K562 (cell line): Measurements from ENCODE around the gene KRTCAP2. TPM values are rescaled to one million over a fixed set of nuclear protein-coding genes. Genes with fewer than 3 reads are reported as not detected.

Experiments
- ATAC-seq: fragments of 200-7000 bp; cut with Tn5 transposase; 3 replicates; pipeline ENCODE4 v1.9.1; 2020; ENCODE audit warnings: moderate library complexity
- BruUV-seq: library from RNA; stranded (reverse); fragments of 400-500 nt; replicated peaks from 2 replicates; lab custom pipeline; 2021; lab: Mats Ljungman, UMichigan
- CTCF ChIA-PET: fragments of 300-600 bp; formaldehyde crosslinking; extraction: SDS; loops from one replicate; lab custom pipeline; 2021; ENCODE audit warnings: low intra/inter-chr PET ratio; lab: Yijun Ruan, JAX
- POLR2A ChIA-PET: fragments of 300-600, 350-650 bp; sonication (Branson Sonifier 250); formaldehyde crosslinking; extraction: SDS; loops from one replicate; lab custom pipeline; 2021; ENCODE audit warnings: antibody characterized with exemption, inconsistent platforms; lab: Yijun Ruan, JAX
- DNase-seq, 4 experiments: peaks; one replicate each; pipeline versions ENCODE4 v3.0.0 to v3.0.0-alpha.2; 2011 to 2018; ENCODE audit warnings: low spot score in 3 of 4, mixed read lengths in 3 of 4; ENCODE audit errors: extremely low read depth in 1 of 4
- FAIRE-seq: peaks from 2 replicates; lab custom pipeline; 2011; peaks lifted over from hg19 to GRCh38; lab: Jason Lieb, UNC
- H2AFZ ChIP-seq: 2 replicates; pipeline ENCODE4 v1.6.0; 2011; ENCODE audit warnings: low read depth, low read length, control low read depth, inconsistent platforms
- H3K27ac ChIP-seq: fragments of 200-600 bp; 3 replicates; pipeline ENCODE4 v1.8.0; 2011; ENCODE audit warnings: low read depth, mild to moderate bottlenecking, control low read depth, inconsistent platforms, low read length, moderate library complexity, mixed read lengths; ENCODE audit errors: extremely low read depth
- H3K27me3 ChIP-seq, 2 experiments: fragments of 300-600 bp in 1 of 2; 2 replicates in 1 of 2; 3 replicates in 1 of 2; pipeline versions ENCODE4 v1.6.0 to v1.8.0; 2011; ENCODE audit warnings: inconsistent platforms in 2 of 2, low read length in 2 of 2, mild to moderate bottlenecking in 1 of 2, mixed read lengths in 1 of 2, moderate library complexity in 1 of 2; ENCODE audit not compliant: control insufficient read depth in 2 of 2, insufficient read depth in 2 of 2
- H3K36me3 ChIP-seq: fragments of 300-600 bp; 3 replicates; pipeline ENCODE4 v1.8.0; 2011; ENCODE audit warnings: mild to moderate bottlenecking, low read length, inconsistent platforms; ENCODE audit not compliant: control insufficient read depth, insufficient read depth
- H3K4me1 ChIP-seq, 2 experiments: fragments of 200-600 bp in 1 of 2; replicated peaks in 1 of 2; 2 replicates in 1 of 2; 3 replicates in 1 of 2; pipeline versions ENCODE4 v1.5.1 to v1.8.0; 2011; ENCODE audit warnings: inconsistent platforms in 2 of 2, low read length in 2 of 2, mild to moderate bottlenecking in 1 of 2, mixed read lengths in 1 of 2, moderate library complexity in 1 of 2; ENCODE audit not compliant: control insufficient read depth in 2 of 2, insufficient read depth in 2 of 2
- H3K4me2 ChIP-seq: 2 replicates; pipeline ENCODE4 v1.6.1; 2011; ENCODE audit warnings: low read length, control low read depth, inconsistent platforms, mixed read lengths; ENCODE audit not compliant: insufficient read depth
- H3K4me3 ChIP-seq: fragments of 200-600 bp; sonication (generic), shearing (Covaris generic); 2 replicates; pipeline ENCODE4 v1.5.1; 2016; ENCODE audit warnings: control low read depth, inconsistent platforms
- H3K79me2 ChIP-seq: fragments of 200-600 bp; 3 replicates; pipeline ENCODE4 v1.8.0; 2011; ENCODE audit warnings: low read length, inconsistent platforms; ENCODE audit not compliant: control insufficient read depth, insufficient read depth
- H3K9ac ChIP-seq, 2 experiments: 2 replicates each; pipeline versions ENCODE4 v1.6.0 to v1.6.1; 2011; ENCODE audit warnings: low read depth in 2 of 2, low read length in 2 of 2, control low read depth in 1 of 2, inconsistent platforms in 1 of 2, mild to moderate bottlenecking in 1 of 2, mixed read lengths in 1 of 2; ENCODE audit not compliant: insufficient read depth in 1 of 2
- H3K9me1 ChIP-seq: one replicate; pipeline ENCODE4 v1.6.0; 2011; ENCODE audit warnings: inconsistent platforms, mild to moderate bottlenecking, low read length, moderate library complexity; ENCODE audit not compliant: control insufficient read depth, insufficient read depth
- H3K9me3 ChIP-seq: replicated peaks from 2 replicates; pipeline ENCODE4 v1.5.1; 2011; ENCODE audit warnings: low read depth, low read length, inconsistent platforms; ENCODE audit not compliant: control insufficient read depth, insufficient read depth
- H4K20me1 ChIP-seq: replicated peaks from 2 replicates; pipeline ENCODE4 v1.6.1; 2011; ENCODE audit warnings: low read length, inconsistent platforms, mixed read lengths; ENCODE audit not compliant: control insufficient read depth, insufficient read depth
- NCOA2 ChIP-seq, 2 experiments: fragments of 450-650 bp; IDR thresholded peaks; 2 replicates each; pipeline ENCODE4 v1.6.1; 2018; ENCODE audit warnings: mild to moderate bottlenecking in 2 of 2, moderate library complexity in 1 of 2; ENCODE audit not compliant: partially characterized antibody in 2 of 2
- RHOXF2B ChIP-seq: fragments of 250-450 bp; sonication (Bioruptor Pico); conservative IDR thresholded peaks from 2 replicates; pipeline ENCODE4 v1.5.1; 2021
- SRSF3 ChIP-seq: fragments of 200-400 bp; formaldehyde crosslinking; IDR thresholded peaks from 2 replicates; pipeline ENCODE4 v1.6.1; 2016; ENCODE audit warnings: mild to moderate bottlenecking, low read length, moderate library complexity; ENCODE audit not compliant: insufficient read depth
- TAF1 ChIP-seq: IDR thresholded peaks from 2 replicates; pipeline ENCODE4 v1.6.1; 2011; ENCODE audit warnings: mild to moderate bottlenecking, low read length, moderate library complexity; ENCODE audit not compliant: insufficient read depth, control insufficient read depth, severe bottlenecking; ENCODE audit errors: extremely low read depth
- ZFP30 ChIP-seq: fragments of 250-450 bp; sonication (Bioruptor Pico); IDR thresholded peaks from 2 replicates; pipeline ENCODE4 v1.8.0; 2022; ENCODE audit warnings: moderate library complexity, mild to moderate bottlenecking, inconsistent platforms, borderline replicate concordance
- ZNF551 ChIP-seq: fragments of 250-450 bp; sonication (Bioruptor Pico); IDR thresholded peaks from 2 replicates; pipeline ENCODE4 v1.5.0; 2021; ENCODE audit warnings: mild to moderate bottlenecking, moderate library complexity
- ZNF780A ChIP-seq: fragments of 250-450 bp; sonication (Bioruptor Pico); IDR thresholded peaks from 2 replicates; pipeline ENCODE4 v1.5.0; 2021; ENCODE audit warnings: mild to moderate bottlenecking
- ZSCAN32 ChIP-seq: fragments of 450-650 bp; formaldehyde crosslinking; IDR thresholded peaks from 2 replicates; pipeline ENCODE4 v1.4.0; 2020; ENCODE audit warnings: mild to moderate bottlenecking, moderate library complexity
- WGBS: fragments of 100-300 bp; shearing (Covaris generic); methylation state at CpG from one replicate; pipeline ENCODE4 v1.1.6; 2016; ENCODE audit warnings: low coverage, mixed read lengths; ENCODE audit not compliant: insufficient coverage; ENCODE audit errors: missing lambda C conversion rate; 5-methylcytosine and 5-hydroxymethylcytosine counted together
- in situ Hi-C: fragments of 300-500 bp; cut with MboI; formaldehyde crosslinking; loops from 4 replicates; pipeline ENCODE4 v1.15.0; 2018; ENCODE audit warnings: inconsistent platforms, mixed read lengths
- intact Hi-C: fragments of 100-400 bp; cut with micrococcal nuclease; formaldehyde crosslinking; loops from 2 replicates; pipeline ENCODE4 v1.14.2; 2022
- polyA plus RNA-seq, 8 experiments: library from polyadenylated mRNA; depleted of rRNA in 4 of 8; stranded (reverse) in 5 of 8; unstranded in 3 of 8; fragments of >200 nt; fragmentation: Nextera tagmentation in 2 of 8; fragmentation: Illumina TruSeq in 1 of 8; extraction: Ambion mirVana in 2 of 8; extraction: Trizol in 1 of 8; gene quantifications; 2 replicates each; pipeline versions ENCODE4 v1.2.1 to v1.2.3, GENCODE V29; 2011 to 2014; ENCODE audit warnings: inconsistent platforms in 1 of 8, missing spikeins in 1 of 8
- total RNA-seq, 7 experiments: library from RNA; depleted of rRNA in 6 of 7; stranded (reverse); fragments of >200 nt in 6 of 7; fragmentation: Illumina TruSeq in 2 of 7; extraction: Trizol in 2 of 7; gene quantifications; 2 replicates each; pipeline versions ENCODE4 v1.2.1 to v1.2.3, GENCODE V29; 2011 to 2021; ENCODE audit warnings: low replicate concordance in 1 of 7

Gene KRTCAP2
- total and polyA plus RNA-seq, 9 of the 15 experiments (the other 6 are each of a cell fraction or from before 2014, with no cell fraction given) = 126 to 436 (median 244) TPM

DNA sequence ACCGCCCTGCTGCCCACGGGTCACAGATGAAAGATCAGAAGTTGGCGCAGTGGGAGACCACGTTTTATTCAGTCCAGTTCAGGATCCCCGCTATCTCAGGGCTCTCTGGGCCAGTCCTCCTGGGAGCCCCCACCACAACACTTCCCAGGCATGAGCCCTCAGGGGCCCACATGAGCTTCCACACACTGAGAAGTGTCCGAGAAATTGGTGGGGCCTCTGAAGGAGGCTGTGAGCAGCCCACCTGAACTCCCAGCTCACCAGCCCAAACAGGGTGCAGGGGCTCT, 12.6 kb upstream of the KRTCAP2 start:
- H3K4me1 ChIP-seq = peaks cover 0 to 33% of the 10 kb centered on the region in 2 experiments; a peak in 3 of 5 replicates
- DNase-seq (no peak), ATAC-seq (no peak), FAIRE-seq (no peak)
- H3K4me3 ChIP-seq = no peak overlapping the region
- 77% methylated on average over 5 of the region's 6 CpGs for WGBS
- intact Hi-C loops (no loop called here), in situ Hi-C loops (no loop called here)
- TF ChIP-seq ZFP30 (no peak), ZNF780A (CRISPR knock-in tag) (no peak), ZSCAN32 (CRISPR knock-in tag) (no peak), SRSF3 (no peak), TAF1 (no peak), ZNF551 (no peak), NCOA2 (IDR thresholded peaks at IDR 0.05; ENCODE audit: partially characterized antibody in 2 of 2) (no peak), RHOXF2B (no peak)
- H3K79me2 ChIP-seq = no peaks in the 10 kb centered on the region
- CTCF ChIA-PET = no interaction called here
- peak overlapping the region in 1 of 2 experiments; percentile 33; a peak in 2 of 4 replicates for H3K9ac ChIP-seq
- H3K4me2 ChIP-seq = no peak overlapping the region
- H4K20me1 ChIP-seq = no peaks in the 10 kb centered on the region
- POLR2A ChIA-PET = interaction anchor here (1.2 kb wide), 1 partner anchor 9 kb away, joined by 5 read pairs; no protein-coding TSS in a partner anchor
- H3K27ac ChIP-seq = no peak overlapping the region
- no TSS peak for BruUV-seq
- H2AFZ ChIP-seq = no peak overlapping the region
- no peaks in the 10 kb centered on the region for H3K9me1 ChIP-seq
- no peaks in the 10 kb centered on the region for H3K27me3 ChIP-seq
- H3K36me3 ChIP-seq = no peaks in the 10 kb centered on the region
- H3K9me3 ChIP-seq = no peaks in the 10 kb centered on the region
